ENCODE data around the gene COMMD4.
"Not testable (repeated sequence)": the region's sequence is repeated elsewhere in the genome, so short reads cannot be mapped to it uniquely, and the experiment has no call there.

The COMMD4 gene

DNA sequence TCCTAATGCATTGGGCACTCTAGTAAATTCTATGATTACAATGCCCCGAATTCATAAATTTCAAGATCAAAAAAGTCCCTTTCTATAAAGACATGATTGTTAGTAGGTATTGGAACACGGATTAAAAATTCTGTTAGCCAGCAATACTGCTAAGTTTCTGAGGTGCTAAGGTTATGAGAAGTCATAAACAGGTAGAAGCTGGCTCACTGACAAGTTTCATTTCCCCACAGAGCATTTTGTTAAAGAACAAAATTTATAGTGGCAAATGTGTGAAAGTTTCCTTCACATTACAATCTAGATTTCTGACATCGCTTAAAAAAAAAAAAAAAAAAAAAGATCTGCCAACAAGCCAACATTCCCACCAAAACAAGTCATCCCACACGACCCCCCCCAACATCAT is 44.9 kb downstream of the COMMD4 start:
- DNase-seq (ENCODE audit: low spot score), result no peak

DNA sequence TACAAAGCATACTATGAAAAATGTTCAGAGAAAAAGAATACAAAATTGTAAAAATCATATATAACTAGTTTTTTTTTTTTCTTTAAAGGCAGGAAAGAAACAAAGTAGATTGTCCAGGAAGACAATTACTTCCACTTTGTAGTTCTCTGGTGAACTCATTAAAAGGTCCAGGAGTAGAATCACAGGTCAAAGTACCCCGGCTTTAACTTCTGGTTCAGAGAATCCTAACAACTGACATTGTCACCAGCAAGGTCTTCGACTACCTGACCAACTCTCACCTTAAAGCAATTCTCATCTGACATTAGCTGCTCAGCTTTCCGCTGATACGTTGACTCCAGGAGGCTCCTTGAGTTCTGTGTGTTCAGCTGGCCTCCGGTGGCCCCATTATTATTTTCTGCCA is 48.1 kb downstream of the COMMD4 start:
- not testable (repeated sequence) for DNase-seq (ENCODE audit: low spot score)

Measured in Ammon's horn (tissue), 1 donor.